K562 (cell line): Measurements from ENCODE around the gene EIF3J. TPM values are rescaled to one million over a fixed set of nuclear protein-coding genes. Genes with fewer than 3 reads are reported as not detected.

Source experiments
- BCOR ChIP-seq: fragments of 450-650 bp; IDR thresholded peaks from 2 replicates; pipeline ENCODE4 v1.6.1; 2016
- CHD4 ChIP-seq: fragments of 200-600 bp; sonication (generic); IDR thresholded peaks from 3 replicates; pipeline ENCODE4 v1.6.1; 2012; ENCODE audit warnings: low read depth, mild to moderate bottlenecking, mixed read lengths, low read length, inconsistent platforms; ENCODE audit not compliant: insufficient read depth, insufficient replicate concordance, poor library complexity, severe bottlenecking
- CREB3L1 ChIP-seq: fragments of 450-650 bp; IDR thresholded peaks from 2 replicates; pipeline ENCODE4 v1.6.1; 2014; ENCODE audit warnings: low read depth, mild to moderate bottlenecking, moderate library complexity, borderline replicate concordance
- DLX4 ChIP-seq: fragments of 250-450 bp; sonication (Bioruptor Pico); IDR thresholded peaks from 2 replicates; pipeline ENCODE4 v1.6.1; 2021; ENCODE audit warnings: mild to moderate bottlenecking
- E2F8 ChIP-seq: fragments of 450-650 bp; IDR thresholded peaks from 2 replicates; pipeline ENCODE4 v1.7.1; 2018; ENCODE audit warnings: mild to moderate bottlenecking, low read depth; ENCODE audit not compliant: partially characterized antibody
- PHF20 ChIP-seq: fragments of 450-650 bp; IDR thresholded peaks from 2 replicates; pipeline ENCODE4 v1.6.1; 2018; ENCODE audit not compliant: partially characterized antibody
- POLR2AphosphoS2 ChIP-seq: IDR thresholded peaks from 2 replicates; pipeline ENCODE4 v1.6.1; 2012; ENCODE audit warnings: low read length, improper control_type of control experiment
- POLR2AphosphoS5 ChIP-seq: IDR thresholded peaks from 2 replicates; pipeline ENCODE4 v1.6.1; 2011; ENCODE audit warnings: mild to moderate bottlenecking, low read depth, low read length, moderate library complexity; ENCODE audit not compliant: control insufficient read depth, insufficient read depth
- RBM14 ChIP-seq: fragments of 200-400 bp; formaldehyde crosslinking; IDR thresholded peaks from 2 replicates; pipeline ENCODE4 v1.6.1; 2018; ENCODE audit warnings: low read depth, mild to moderate bottlenecking, low read length, moderate library complexity, borderline replicate concordance; ENCODE audit not compliant: insufficient read depth
- RHOXF2B ChIP-seq: fragments of 250-450 bp; sonication (Bioruptor Pico); conservative IDR thresholded peaks from 2 replicates; pipeline ENCODE4 v1.5.1; 2021
- TFE3 ChIP-seq: fragments of 450-650 bp; formaldehyde crosslinking; IDR thresholded peaks from 2 replicates; pipeline ENCODE4 v1.4.0; 2020; ENCODE audit warnings: mild to moderate bottlenecking, mixed read lengths
- ZBTB2 ChIP-seq: fragments of 450-650 bp; IDR thresholded peaks from 2 replicates; pipeline ENCODE4 v1.6.1; 2016; ENCODE audit warnings: antibody characterized with exemption
- ZBTB43 ChIP-seq: sonication (generic); formaldehyde crosslinking; IDR thresholded peaks from 2 replicates; pipeline ENCODE4 v1.8.0; 2023; ENCODE audit warnings: mild to moderate bottlenecking, missing genetic modification reagents
- ZNF778 ChIP-seq: fragments of 450-650 bp; formaldehyde crosslinking; IDR thresholded peaks from 2 replicates; pipeline ENCODE4 v1.4.0; 2020; ENCODE audit warnings: mild to moderate bottlenecking, moderate library complexity
- polyA plus RNA-seq, 8 experiments: library from polyadenylated mRNA; depleted of rRNA in 4 of 8; stranded (reverse) in 5 of 8; unstranded in 3 of 8; fragments of >200 nt; fragmentation: Nextera tagmentation in 2 of 8; fragmentation: Illumina TruSeq in 1 of 8; extraction: Ambion mirVana in 2 of 8; extraction: Trizol in 1 of 8; gene quantifications; 2 replicates each; pipeline versions ENCODE4 v1.2.1 to v1.2.3, GENCODE V29; 2011 to 2014; ENCODE audit warnings: inconsistent platforms in 1 of 8, missing spikeins in 1 of 8
- total RNA-seq, 7 experiments: library from RNA; depleted of rRNA in 6 of 7; stranded (reverse); fragments of >200 nt in 6 of 7; fragmentation: Illumina TruSeq in 2 of 7; extraction: Trizol in 2 of 7; gene quantifications; 2 replicates each; pipeline versions ENCODE4 v1.2.1 to v1.2.3, GENCODE V29; 2011 to 2021; ENCODE audit warnings: low replicate concordance in 1 of 7

The EIF3J gene
- total and polyA plus RNA-seq, 9 of the 15 experiments (the other 6 are each of a cell fraction or from before 2014, with no cell fraction given): 44.2 to 217 (median 151) TPM

GRCh38 chr15:44536302-44536961 lies 515 bp upstream of the EIF3J start (continued):
- TF ChIP-seq POLR2AphosphoS2: no peak; the same call in 1 of the 2 replicates
- TF ChIP-seq CHD4: no peak
- TF ChIP-seq POLR2AphosphoS5: peak; percentile 43; the same call in 1 of the 2 replicates
- no peak for TF ChIP-seq PHF20
- peak; percentile 43; the same call in 1 of the 2 replicates for TF ChIP-seq CREB3L1
- TF ChIP-seq BCOR: no peak
- no peak for TF ChIP-seq ZNF778 (CRISPR knock-in tag)
- no peak for TF ChIP-seq E2F8
- TF ChIP-seq RHOXF2B (CRISPR knock-in tag): no peak
- TF ChIP-seq ZBTB43 (CRISPR knock-in tag): no peak
- no peak for TF ChIP-seq TFE3 (CRISPR knock-in tag)
- no peak for TF ChIP-seq DLX4 (CRISPR knock-in tag)
- no peak for TF ChIP-seq RBM14
- peak; percentile 78; the same call in 1 of the 2 replicates for TF ChIP-seq ZBTB2
